ENCODE results near the gene NFATC2.
A peak's percentile ranks its signal among the peaks of the same experiment; 100 is the strongest.

Gene NFATC2

GRCh38 chr20:51373713-51374455 lies 168.6 kb downstream of the NFATC2 start:
- no peak for DNase-seq (ENCODE audit: low read depth)

- no peak for DNase-seq (ENCODE audit: low read depth)
Measured at GRCh38 chr20:51372966-51373365, 169.6 kb downstream of the NFATC2 start.

- DNase-seq (ENCODE audit: low read depth): peak; percentile 40
Measured at GRCh38 chr20:51372176-51372803, 170.2 kb downstream of the NFATC2 start.

- no peak for DNase-seq (ENCODE audit: low read depth)
Measured at GRCh38 chr20:51371720-51372119, 170.8 kb downstream of the NFATC2 start.

GRCh38 chr20:51369503-51369902 lies 173.0 kb downstream of the NFATC2 start:
- DNase-seq (ENCODE audit: low read depth): no peak

GRCh38 chr20:51368461-51369211 lies 173.9 kb downstream of the NFATC2 start:
- no peak for DNase-seq (ENCODE audit: low read depth)

GRCh38 chr20:51366155-51366886 lies 176.2 kb downstream of the NFATC2 start:
- peak; percentile 100 for DNase-seq (ENCODE audit: low read depth)

GRCh38 chr20:51365670-51366069 lies 176.8 kb downstream of the NFATC2 start:
- DNase-seq (ENCODE audit: low read depth): peak; percentile 77

- DNase-seq (ENCODE audit: low read depth): no peak
Measured at GRCh38 chr20:51363813-51364212, 178.7 kb downstream of the NFATC2 start.

- DNase-seq (ENCODE audit: low read depth): no peak
Measured at GRCh38 chr20:51363378-51363777, 179.1 kb downstream of the NFATC2 start.

GRCh38 chr20:51362254-51362653 lies 180.3 kb downstream of the NFATC2 start:
- DNase-seq (ENCODE audit: low read depth): no peak

GRCh38 chr20:51361258-51361657 lies 181.3 kb downstream of the NFATC2 start:
- no peak for DNase-seq (ENCODE audit: low read depth)

GRCh38 chr20:51360451-51361201 lies 181.9 kb downstream of the NFATC2 start:
- peak; percentile 95 for DNase-seq (ENCODE audit: low read depth)

GRCh38 chr20:51359947-51360346 lies 182.6 kb downstream of the NFATC2 start:
- DNase-seq (ENCODE audit: low read depth): no peak

GRCh38 chr20:51359401-51359800 lies 183.1 kb downstream of the NFATC2 start:
- DNase-seq (ENCODE audit: low read depth): no peak

- DNase-seq (ENCODE audit: low read depth): no peak
Measured at GRCh38 chr20:51358032-51358724, 184.3 kb downstream of the NFATC2 start.

GRCh38 chr20:51357543-51357942 lies 185.0 kb downstream of the NFATC2 start:
- no peak for DNase-seq (ENCODE audit: low read depth)

- no peak for DNase-seq (ENCODE audit: low read depth)
Measured at GRCh38 chr20:51356871-51357270, 185.6 kb downstream of the NFATC2 start.

- peak; percentile 50 for DNase-seq (ENCODE audit: low read depth)
Measured at GRCh38 chr20:51354769-51355319, 187.7 kb downstream of the NFATC2 start.

GRCh38 chr20:51354191-51354768 lies 188.2 kb downstream of the NFATC2 start:
- no peak for DNase-seq (ENCODE audit: low read depth)
